Colonic mucosa (tissue), 4 donors: ENCODE data around the gene LBR. TPM values are rescaled to one million over a fixed set of nuclear protein-coding genes. Genes with fewer than 3 reads are reported as not detected.

ENCODE experiments used
- DNase-seq: peaks from one replicate; pipeline ENCODE4 v3.0.0-alpha.2; 2020
- H3K27ac ChIP-seq: fragments of 200-600 bp; one replicate; pipeline ENCODE4 v1.8.0; 2021
- H3K27me3 ChIP-seq: fragments of 200-600 bp; one replicate; pipeline ENCODE4 v1.8.0; 2021
- H3K36me3 ChIP-seq: fragments of 200-600 bp; one replicate; pipeline ENCODE4 v1.8.0; 2021
- H3K4me1 ChIP-seq: fragments of 200-600 bp; one replicate; pipeline ENCODE4 v1.8.0; 2021; ENCODE audit warnings: mild to moderate bottlenecking
- H3K4me3 ChIP-seq: fragments of 200-600 bp; one replicate; pipeline ENCODE4 v1.8.0; 2021
- H3K9ac ChIP-seq, 2 donors: one replicate each; pipeline ENCODE4 v1.7.0; 2013; ENCODE audit warnings: control low read depth in 2 of 2, low read depth in 2 of 2, low read length in 2 of 2
- H3K9me3 ChIP-seq: fragments of 200-600 bp; one replicate; pipeline ENCODE4 v1.8.0; 2021
- CTCF ChIP-seq: fragments of 200-600 bp; IDR thresholded peaks from one replicate; pipeline ENCODE4 v1.8.0; 2022; ENCODE audit warnings: antibody characterized with exemption, mild to moderate bottlenecking
- intact Hi-C: fragments of 100-400 bp; cut with DNase I; formaldehyde crosslinking; loops from one replicate; pipeline ENCODE4 v1.14.1; 2022
- total RNA-seq, 2 donors: library from RNA; stranded (reverse); fragmentation: NEBNext Ultra II Directional in 1 of 2; extraction: Animal tissue kit (Norgen Biotek cat#: 25700) in 1 of 2; gene quantifications; one replicate each; pipeline ENCODE4 v1.2.1, GENCODE V29; 2021
- donor health status: healthy.
- donor health status: DM: no; HTN: no; CAD: no.
- donor health status: DM: no; HTN: no; CAD: no.

LBR gene
- total RNA-seq, 2 donors from 2014 or later: 111 to 147 TPM

- DNase-seq: no peak
- no peak overlapping the region for H3K4me3 ChIP-seq
- H3K9ac ChIP-seq: no peak overlapping the region
- H3K36me3 ChIP-seq: no peaks in the 10 kb centered on the region
- no peaks in the 10 kb centered on the region for H3K9me3 ChIP-seq
- no peak for TF ChIP-seq CTCF
- H3K4me1 ChIP-seq: peaks cover 5% of the 10 kb centered on the region
- intact Hi-C loops: no loop called here
- H3K27me3 ChIP-seq: no peaks in the 10 kb centered on the region
- no peak overlapping the region for H3K27ac ChIP-seq
Observed at GRCh38 chr1:225435487-225435886, 7.6 kb upstream of the LBR start.

- intact Hi-C loops: no loop called here
- Histone ChIP-seq H3K4me3 (no peak overlapping the region), H3K9me3 (no peaks in the 10 kb centered on the region), H3K4me1 (peaks cover 5% of the 10 kb centered on the region), H3K27ac (no peak overlapping the region), H3K27me3 (no peaks in the 10 kb centered on the region), H3K9ac (no peak overlapping the region), H3K36me3 (no peaks in the 10 kb centered on the region)
- no peak for DNase-seq
- TF ChIP-seq CTCF: no peak
Observed at GRCh38 chr1:225435076-225435475, 7.2 kb upstream of the LBR start.

GRCh38 chr1:225434046-225434445 lies 6.2 kb upstream of the LBR start:
- no peak overlapping the region for H3K27ac ChIP-seq
- intact Hi-C loops: no loop called here
- TF ChIP-seq CTCF: no peak
- no peaks in the 10 kb centered on the region for H3K36me3 ChIP-seq
- peaks cover 5% of the 10 kb centered on the region for H3K4me1 ChIP-seq
- H3K27me3 ChIP-seq: no peaks in the 10 kb centered on the region
- no peaks in the 10 kb centered on the region for H3K9me3 ChIP-seq
- DNase-seq: no peak
- H3K9ac ChIP-seq: no peak overlapping the region
- H3K4me3 ChIP-seq: no peak overlapping the region

- DNase-seq: peak; percentile 15
- Histone ChIP-seq H3K4me1 (no peaks in the 10 kb centered on the region), H3K4me3 (no peak overlapping the region), H3K27ac (no peak overlapping the region), H3K27me3 (no peaks in the 10 kb centered on the region), H3K9ac (no peak overlapping the region), H3K36me3 (no peaks in the 10 kb centered on the region), H3K9me3 (no peaks in the 10 kb centered on the region)
- TF ChIP-seq CTCF: no peak
- intact Hi-C loops: no loop called here
Observed at GRCh38 chr1:225431081-225431863, 3.4 kb upstream of the LBR start.

GRCh38 chr1:225430301-225430700 lies 2.5 kb upstream of the LBR start:
- no peak overlapping the region for H3K27ac ChIP-seq
- intact Hi-C loops: no loop called here

More at GRCh38 chr1:225430301-225430700, 2.5 kb upstream of the LBR start:
- Histone ChIP-seq H3K36me3 (no peaks in the 10 kb centered on the region), H3K9me3 (no peaks in the 10 kb centered on the region), H3K4me3 (no peak overlapping the region), H3K9ac (no peak overlapping the region), H3K27me3 (no peaks in the 10 kb centered on the region), H3K4me1 (no peaks in the 10 kb centered on the region)
- no peak for DNase-seq
- TF ChIP-seq CTCF: no peak
